GM04504 (cell line): Measurements from ENCODE around the gene ZNF518B.
"Not testable (repeated sequence)": the region's sequence is repeated elsewhere in the genome, so short reads cannot be mapped to it uniquely, and the experiment has no call there.

Experiments
- DNase-seq: peaks from one replicate; pipeline ENCODE4 v3.0.0-alpha.2; 2012; ENCODE audit warnings: low read depth

Gene ZNF518B

GRCh38 chr4:10458177-10458576, 951 bp upstream of the ZNF518B start:
- no peak for DNase-seq

- no peak for DNase-seq
Observed at GRCh38 chr4:10456595-10457254, 501 bp downstream of the ZNF518B start.

DNA sequence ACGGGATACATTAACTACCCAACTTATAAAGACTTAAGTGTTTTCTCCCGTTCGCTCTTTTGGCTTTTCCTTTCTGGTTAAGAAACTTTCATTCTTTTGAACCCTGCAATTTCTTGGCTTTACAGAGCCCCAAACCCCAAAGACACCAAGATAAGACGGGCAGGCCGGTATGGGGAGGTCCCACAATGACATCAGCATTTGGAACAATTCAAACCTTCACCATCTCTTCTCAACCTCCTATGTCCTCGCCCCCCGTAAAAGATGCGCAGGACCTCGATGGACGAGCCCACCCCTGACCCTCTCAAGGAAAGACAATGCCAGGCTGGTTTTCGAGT, 999 bp downstream of the ZNF518B start:
- DNase-seq, result no peak

DNA sequence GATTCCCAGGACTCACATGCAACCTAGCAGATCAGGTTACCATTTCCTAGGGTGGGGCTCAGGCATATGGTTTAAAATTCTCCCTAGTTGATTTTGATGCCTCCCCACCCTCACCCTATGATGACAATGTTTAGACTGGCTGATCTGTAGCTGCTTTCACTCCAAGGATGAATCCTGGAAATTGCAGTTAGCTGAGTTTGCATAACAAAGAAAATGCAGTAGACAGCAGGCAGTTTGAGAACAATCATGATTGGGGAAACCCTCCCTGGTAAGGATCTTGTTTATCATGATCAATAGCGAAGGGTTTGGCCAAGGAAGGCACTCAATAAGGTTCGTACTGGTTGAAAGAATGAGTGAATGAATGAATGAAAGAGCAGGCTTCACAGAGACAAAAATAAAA, 2.1 kb downstream of the ZNF518B start:
- no peak for DNase-seq

GRCh38 chr4:10454726-10455125, 2.5 kb downstream of the ZNF518B start:
- no peak for DNase-seq

GRCh38 chr4:10454121-10454520, 3.1 kb downstream of the ZNF518B start:
- no peak for DNase-seq

- no peak for DNase-seq
Observed at GRCh38 chr4:10448991-10449390, 8.2 kb downstream of the ZNF518B start.

GRCh38 chr4:10442976-10443375, 14.2 kb downstream of the ZNF518B start:
- no peak for DNase-seq

DNA sequence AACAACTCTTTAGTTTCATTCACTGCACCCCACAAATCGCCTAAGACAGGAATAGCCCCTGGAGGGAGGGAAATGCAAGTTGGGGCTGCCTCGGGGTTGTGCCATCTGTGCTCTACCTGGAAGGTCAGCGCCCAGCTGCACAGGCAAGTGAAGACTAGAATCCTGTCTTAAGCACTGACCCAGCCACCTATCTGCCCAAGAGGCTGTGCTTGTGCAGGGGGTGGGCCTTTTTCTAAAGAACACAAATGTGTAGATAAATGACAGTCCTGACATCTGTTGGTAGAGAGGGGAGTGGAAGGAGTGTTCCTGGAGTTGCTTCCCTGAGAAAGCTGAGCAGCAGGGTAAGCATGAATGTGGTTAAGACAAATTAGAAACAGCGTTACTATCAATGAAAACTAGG, 15.7 kb downstream of the ZNF518B start:
- no peak for DNase-seq

DNA sequence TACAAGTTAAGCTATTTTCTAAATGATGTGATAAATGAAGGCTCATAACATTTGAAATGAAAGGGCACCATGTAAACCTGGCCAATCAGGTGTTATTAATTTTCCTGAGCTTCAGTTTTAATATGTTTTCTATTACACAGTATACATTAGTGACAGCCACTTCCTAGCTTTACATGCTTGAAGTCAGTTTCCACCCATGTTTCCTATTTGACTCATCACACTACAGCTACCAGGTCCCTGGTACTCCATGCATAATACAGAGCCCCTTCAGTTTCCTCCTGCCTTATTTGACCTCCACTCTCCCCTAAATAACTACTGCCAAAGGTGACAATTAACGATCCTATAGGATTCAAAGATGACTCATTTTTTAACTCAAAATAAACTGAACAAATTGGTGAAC, 18.3 kb downstream of the ZNF518B start:
- DNase-seq, result no peak

- DNase-seq, result no peak
Observed at GRCh38 chr4:10437735-10438134, 19.5 kb downstream of the ZNF518B start.

DNA sequence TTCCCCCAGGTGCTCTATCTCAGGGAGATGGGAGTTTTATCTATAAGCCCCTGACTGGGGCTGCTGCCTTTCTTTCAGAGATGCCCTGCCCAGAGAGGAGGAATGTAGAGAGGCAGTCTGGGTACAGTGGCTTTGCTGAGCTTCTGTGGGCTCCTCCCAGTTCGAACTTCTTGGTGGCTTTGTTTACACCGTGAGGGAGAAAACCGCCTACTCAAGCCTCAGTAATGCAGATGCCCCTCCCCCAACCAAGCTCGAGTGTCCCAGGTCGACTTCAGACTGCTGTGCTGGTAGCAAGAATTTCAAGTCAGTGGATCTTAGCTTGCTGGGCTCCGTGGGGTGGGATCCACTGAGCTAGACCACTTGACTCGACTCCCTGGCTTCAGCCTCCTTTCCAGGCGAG, 29.5 kb downstream of the ZNF518B start:
- not testable (repeated sequence) for DNase-seq

GRCh38 chr4:10421344-10422055, 35.7 kb downstream of the ZNF518B start:
- no peak for DNase-seq

- no peak for DNase-seq
Observed at GRCh38 chr4:10417740-10418139, 39.5 kb downstream of the ZNF518B start.

GRCh38 chr4:10416441-10416840, 40.8 kb downstream of the ZNF518B start:
- no peak for DNase-seq

- no peak for DNase-seq
Observed at GRCh38 chr4:10413177-10413576, 44.0 kb downstream of the ZNF518B start.

- DNase-seq, result no peak
Observed at GRCh38 chr4:10405672-10406071, 51.6 kb downstream of the ZNF518B start.

DNA sequence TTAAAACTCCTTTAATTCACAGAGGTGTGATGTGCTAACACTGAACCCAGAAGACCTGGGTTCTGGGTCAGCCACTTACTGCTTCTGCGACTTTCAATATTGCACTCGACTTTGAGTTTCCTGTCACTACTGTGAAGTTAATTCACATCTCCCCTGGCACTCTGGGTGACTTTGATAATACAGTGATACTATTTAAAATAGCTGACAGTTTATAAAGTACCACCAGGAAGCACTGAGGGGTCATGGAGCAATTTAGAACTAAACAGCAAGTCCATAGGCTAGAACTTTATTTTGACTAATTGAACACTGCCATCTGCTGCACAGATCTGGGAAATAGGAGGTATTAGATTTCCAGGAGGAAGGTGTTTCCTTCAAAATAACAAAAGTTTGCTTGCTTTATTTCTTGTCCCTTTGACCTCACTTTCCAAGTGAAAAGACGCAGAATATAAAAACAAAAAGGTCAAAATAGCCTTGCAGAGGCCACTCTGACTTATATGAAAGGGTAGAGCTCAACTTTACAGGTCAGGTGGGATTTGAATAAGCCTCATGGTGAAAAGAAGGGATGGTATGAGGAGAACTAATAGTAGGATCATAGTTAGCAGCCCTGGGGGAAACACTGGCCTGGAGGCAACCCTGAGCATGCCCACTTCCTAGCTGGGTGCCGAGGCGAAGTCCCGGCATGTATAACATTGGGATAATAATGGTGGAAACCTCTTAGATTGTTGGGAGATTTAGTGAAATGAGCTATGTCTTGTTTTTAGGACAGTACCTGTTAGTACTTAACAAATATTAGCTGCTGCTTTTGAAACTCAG, 53.4 kb downstream of the ZNF518B start:
- DNase-seq, result peak; percentile 12

- no peak for DNase-seq
Observed at GRCh38 chr4:10395971-10396580, 61.1 kb downstream of the ZNF518B start.
